GM19023 (cell line): ENCODE data around the gene ALKBH1.
"Not testable (repeated sequence)": the region's sequence is repeated elsewhere in the genome, so short reads cannot be mapped to it uniquely, and the experiment has no call there.

ENCODE experiments used
- ATAC-seq: cut with Tn5 transposase; IDR thresholded peaks from one replicate; pipeline ENCODE4 v1.9.1; 2021; ENCODE audit warnings: mild to moderate bottlenecking, moderate library complexity; ENCODE audit not compliant: unreplicated experiment

The ALKBH1 gene

GRCh38 chr14:77674931-77675330 is 32.9 kb downstream of the ALKBH1 start:
- no peak for ATAC-seq

- no peak for ATAC-seq
These were observed 34.6 kb downstream of the ALKBH1 start for GRCh38 chr14:77673193-77673592.

GRCh38 chr14:77667331-77667730 is 40.5 kb downstream of the ALKBH1 start:
- no peak for ATAC-seq

GRCh38 chr14:77663293-77663692 is 44.5 kb downstream of the ALKBH1 start:
- ATAC-seq, result no peak

GRCh38 chr14:77661562-77661961 is 46.3 kb downstream of the ALKBH1 start:
- not testable (repeated sequence) for ATAC-seq

- no peak for ATAC-seq
These were observed 47.1 kb downstream of the ALKBH1 start for GRCh38 chr14:77660754-77661153.

GRCh38 chr14:77659831-77660230 is 48.0 kb downstream of the ALKBH1 start:
- no peak for ATAC-seq

GRCh38 chr14:77657280-77657679 is 50.5 kb downstream of the ALKBH1 start:
- no peak for ATAC-seq

- ATAC-seq, result no peak
These were observed 53.8 kb downstream of the ALKBH1 start for GRCh38 chr14:77654001-77654441.

GRCh38 chr14:77649326-77649725 is 58.5 kb downstream of the ALKBH1 start:
- ATAC-seq, result no peak

GRCh38 chr14:77648520-77649200 is 59.2 kb downstream of the ALKBH1 start:
- no peak for ATAC-seq

GRCh38 chr14:77647853-77648252 is 60.0 kb downstream of the ALKBH1 start:
- ATAC-seq, result no peak

- no peak for ATAC-seq
These were observed 60.9 kb downstream of the ALKBH1 start for GRCh38 chr14:77646907-77647306.

GRCh38 chr14:77645520-77646230 is 62.1 kb downstream of the ALKBH1 start:
- ATAC-seq, result no peak

GRCh38 chr14:77642407-77642806 is 65.4 kb downstream of the ALKBH1 start:
- no peak for ATAC-seq

- ATAC-seq, result no peak
These were observed 66.1 kb downstream of the ALKBH1 start for GRCh38 chr14:77641534-77642341.

- ATAC-seq, result no peak
These were observed 66.9 kb downstream of the ALKBH1 start for GRCh38 chr14:77640756-77641533.

- no peak for ATAC-seq
These were observed 69.1 kb downstream of the ALKBH1 start for GRCh38 chr14:77638771-77639171.

- not testable (repeated sequence) for ATAC-seq
These were observed 72.0 kb downstream of the ALKBH1 start for GRCh38 chr14:77635869-77636268.

GRCh38 chr14:77635466-77635865 is 72.4 kb downstream of the ALKBH1 start:
- not testable (repeated sequence) for ATAC-seq

- ATAC-seq, result no peak
These were observed 77.7 kb downstream of the ALKBH1 start for GRCh38 chr14:77630111-77630510.
